Middle frontal gyrus (tissue), 1 donor: ENCODE data around the gene AMOT.

Source experiments
- DNase-seq: peaks from one replicate; pipeline ENCODE4 v3.0.0-alpha.2; 2015; ENCODE audit warnings: low spot score; ENCODE audit errors: extremely low spot score

The AMOT gene

DNA sequence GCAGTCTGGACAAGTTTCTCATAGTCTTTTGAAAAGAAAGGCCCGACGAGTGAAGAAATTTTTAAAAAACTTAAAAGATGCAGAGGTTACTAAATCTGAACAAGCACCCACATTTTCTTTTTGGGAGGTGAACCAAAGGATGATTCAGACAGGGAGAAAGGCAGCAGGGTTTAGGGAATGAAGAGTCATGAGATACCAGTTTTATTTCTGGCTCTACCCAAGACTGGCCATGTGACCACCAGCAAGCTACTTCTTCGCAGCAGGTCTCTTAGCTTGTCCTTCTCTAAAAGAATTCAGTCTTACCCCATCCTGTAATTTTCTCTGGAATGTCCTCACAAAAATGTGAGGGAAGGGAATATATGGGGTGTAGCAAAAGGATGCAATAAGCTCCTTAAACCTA, 37.6 kb downstream of the AMOT start:
- DNase-seq: no peak

GRCh38 chrX:112802541-112802940, 38.1 kb downstream of the AMOT start:
- DNase-seq: no peak

GRCh38 chrX:112800971-112801775, 39.5 kb downstream of the AMOT start:
- DNase-seq: no peak

DNA sequence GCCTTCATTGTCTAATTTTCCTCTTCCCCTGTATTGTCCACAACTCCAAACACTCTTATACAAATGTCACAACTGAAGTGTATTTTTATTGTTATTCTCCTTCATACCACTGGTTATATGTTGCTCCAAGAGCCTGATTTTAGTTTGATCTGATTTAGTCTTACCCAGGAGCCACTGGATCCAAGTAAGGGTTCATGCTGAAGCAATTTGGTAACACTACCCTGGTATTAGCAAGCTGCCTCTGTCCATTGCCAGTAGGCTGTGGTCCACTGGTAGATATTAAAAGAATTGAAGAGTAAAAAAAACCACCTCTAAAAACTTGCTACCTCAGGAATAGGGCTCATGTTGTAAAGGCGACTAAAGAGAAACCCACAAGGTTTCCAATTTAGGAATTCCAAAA, 41.2 kb downstream of the AMOT start:
- DNase-seq: no peak

GRCh38 chrX:112798736-112799135, 41.9 kb downstream of the AMOT start:
- no peak for DNase-seq

DNA sequence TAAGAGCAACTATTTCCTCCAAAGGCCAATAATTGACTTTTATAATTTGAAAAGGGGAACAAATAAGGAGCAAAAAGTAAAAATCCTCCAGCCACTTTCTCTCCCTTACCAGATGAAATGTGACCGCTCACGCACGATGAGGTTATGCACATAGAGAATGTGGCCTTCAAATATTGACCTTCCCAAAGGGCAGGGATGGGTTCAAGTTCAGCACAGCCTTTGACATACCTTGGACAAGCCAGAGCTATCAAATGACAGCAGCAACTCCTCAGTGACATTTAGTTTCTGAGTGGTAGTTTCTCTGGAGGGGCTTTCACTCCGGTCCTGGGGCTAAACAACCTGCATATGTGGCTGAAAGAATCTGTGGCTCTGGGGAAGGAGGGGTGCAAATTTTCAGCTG, 50.7 kb downstream of the AMOT start:
- DNase-seq: no peak

GRCh38 chrX:112786076-112786475, 54.6 kb downstream of the AMOT start:
- DNase-seq: no peak

- no peak for DNase-seq
Observed at GRCh38 chrX:112785344-112785743, 55.3 kb downstream of the AMOT start.

DNA sequence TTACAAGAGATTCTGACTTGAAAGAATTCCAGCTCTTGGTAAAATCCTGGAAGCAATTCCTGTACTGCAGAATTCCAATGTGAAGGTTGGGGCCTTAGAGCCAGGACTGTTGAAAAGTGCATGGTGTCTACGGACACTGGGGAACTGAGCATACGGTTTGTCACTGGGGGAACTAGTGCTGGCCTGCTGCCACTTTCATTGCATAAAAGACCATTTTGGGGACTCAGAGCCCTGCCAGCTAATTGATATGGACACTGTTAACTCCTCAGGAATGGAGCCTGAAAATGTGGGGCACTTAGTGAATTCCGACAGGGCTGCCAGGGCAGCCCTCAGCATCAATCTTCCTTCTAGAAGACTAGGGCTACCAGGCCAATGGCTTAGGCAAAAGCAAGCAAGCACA, 55.9 kb downstream of the AMOT start:
- no peak for DNase-seq

GRCh38 chrX:112779139-112779538, 61.5 kb downstream of the AMOT start:
- DNase-seq: no peak

- DNase-seq: no peak
Observed at GRCh38 chrX:112774651-112775293, 65.9 kb downstream of the AMOT start.

DNA sequence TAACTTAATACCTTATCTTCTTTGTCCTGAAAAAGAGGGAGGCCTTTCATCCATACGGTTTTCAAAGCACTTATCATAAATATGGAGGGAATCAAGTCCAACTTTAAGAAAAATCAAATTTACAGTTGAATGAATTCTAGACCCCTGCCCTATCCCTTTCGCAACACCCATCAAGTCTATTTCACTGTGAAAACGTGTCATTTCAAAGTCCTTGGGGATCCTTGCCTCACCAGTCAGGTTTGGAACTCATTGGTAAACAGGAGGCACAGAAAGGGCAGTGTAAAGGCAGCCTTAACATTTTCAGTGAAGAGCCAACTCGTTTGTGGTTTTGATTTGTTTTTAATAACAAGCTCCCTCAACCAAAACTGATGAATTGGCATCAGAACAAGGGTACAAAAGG, 66.5 kb downstream of the AMOT start:
- DNase-seq: no peak

DNA sequence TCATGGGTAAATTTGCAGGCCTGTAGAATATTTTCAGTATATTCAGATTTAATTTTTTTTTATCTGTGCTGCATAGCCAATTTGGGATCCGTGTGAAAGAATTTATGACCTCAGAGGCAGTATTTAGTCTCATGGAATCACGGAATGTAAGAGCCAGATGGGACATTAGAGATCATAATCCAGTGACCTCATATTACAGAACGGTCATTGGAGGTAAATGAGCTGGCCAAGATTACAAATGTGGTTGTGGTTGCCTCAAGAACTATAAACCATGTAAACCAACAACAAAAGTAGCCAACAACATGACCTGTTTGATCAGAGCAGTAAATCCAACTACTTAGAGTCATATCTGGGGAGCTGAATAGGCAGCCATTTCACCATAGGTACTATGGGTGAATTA, 71.6 kb downstream of the AMOT start:
- no peak for DNase-seq

DNA sequence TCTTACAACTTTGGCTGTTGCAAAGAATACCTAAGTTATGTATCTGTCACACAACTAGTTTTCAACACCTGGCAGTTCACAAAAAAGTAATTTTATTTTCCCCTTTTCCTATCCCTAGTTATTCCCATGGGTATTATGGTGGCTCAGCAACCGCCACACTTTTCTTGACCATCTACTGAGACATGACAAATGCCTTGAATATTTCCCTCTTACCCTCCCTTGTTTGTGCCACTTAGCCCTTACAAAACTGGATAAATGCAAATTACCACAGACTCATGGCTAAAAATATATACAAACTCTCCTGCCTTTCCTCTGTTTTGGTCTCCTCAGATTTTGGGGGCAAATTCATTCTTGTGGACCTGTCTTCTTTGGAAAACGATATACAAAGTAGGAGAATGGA, 72.1 kb downstream of the AMOT start:
- no peak for DNase-seq

DNA sequence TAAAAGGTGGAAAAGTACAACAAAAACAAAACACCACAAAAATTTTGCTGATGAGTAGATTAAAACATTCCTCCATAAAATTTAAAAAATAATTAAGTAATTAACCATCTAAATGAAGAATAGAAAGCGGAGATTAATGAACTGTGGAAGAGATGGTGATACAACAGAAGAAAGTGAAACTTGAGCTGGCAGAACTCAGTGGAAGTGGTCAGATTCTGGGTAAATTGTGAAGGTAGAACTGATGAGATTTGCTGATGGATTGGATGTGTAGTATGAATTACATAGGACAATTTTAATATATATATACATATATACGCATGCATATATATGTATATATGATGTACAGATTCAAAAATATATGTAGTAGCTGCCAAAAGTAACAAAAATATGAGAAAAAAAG, 73.9 kb downstream of the AMOT start:
- DNase-seq: no peak

GRCh38 chrX:112761242-112762207, 79.1 kb downstream of the AMOT start:
- DNase-seq: no peak

- no peak for DNase-seq
Observed at GRCh38 chrX:112760697-112761096, 79.9 kb downstream of the AMOT start.

GRCh38 chrX:112759966-112760365, 80.7 kb downstream of the AMOT start:
- no peak for DNase-seq

- no peak for DNase-seq
Observed at GRCh38 chrX:112759512-112759911, 81.1 kb downstream of the AMOT start.

GRCh38 chrX:112757946-112758345, 82.7 kb downstream of the AMOT start:
- no peak for DNase-seq

DNA sequence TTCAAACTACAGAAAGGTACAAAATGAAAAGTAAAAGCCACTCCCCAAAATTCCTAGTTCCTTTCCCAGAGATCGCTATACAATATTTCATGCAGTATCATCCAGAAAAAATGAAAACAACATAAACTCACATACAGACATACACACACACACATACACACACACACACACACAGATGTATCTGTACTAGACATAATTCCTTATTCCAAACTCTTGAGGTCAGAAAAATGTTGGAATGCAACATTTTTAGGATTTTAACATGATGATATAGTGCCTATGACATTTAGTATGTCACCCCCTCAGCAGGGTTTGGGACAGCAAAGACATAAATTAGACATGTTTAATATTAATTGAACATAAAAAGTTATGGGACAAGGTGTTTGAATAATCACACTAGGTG, 87.5 kb downstream of the AMOT start:
- no peak for DNase-seq

DNA sequence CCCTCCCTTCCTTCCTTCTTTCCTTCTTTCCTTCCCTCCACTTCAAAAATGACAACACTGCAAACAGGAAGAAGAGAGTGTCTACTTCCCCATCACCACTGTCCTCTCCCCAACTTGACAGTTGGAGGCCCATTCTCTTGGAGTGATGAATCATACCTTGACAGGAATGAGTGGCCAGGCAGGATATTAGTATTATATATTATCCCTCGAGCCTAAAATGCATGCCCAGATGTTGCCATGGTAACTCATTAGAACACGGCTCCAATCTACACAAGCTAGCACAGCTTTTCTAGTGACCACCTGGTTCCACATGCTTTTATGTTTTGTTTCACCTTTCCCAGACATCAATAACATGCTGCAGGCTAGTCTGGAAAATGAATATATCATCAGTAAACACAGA, 89.6 kb downstream of the AMOT start:
- DNase-seq: no peak
